ENCODE data around the gene HOXC5.

GRCh38 chr12:54004063-54004840 is 28.6 kb upstream of the HOXC5 start:
- TF ChIP-seq, protein P1, sequence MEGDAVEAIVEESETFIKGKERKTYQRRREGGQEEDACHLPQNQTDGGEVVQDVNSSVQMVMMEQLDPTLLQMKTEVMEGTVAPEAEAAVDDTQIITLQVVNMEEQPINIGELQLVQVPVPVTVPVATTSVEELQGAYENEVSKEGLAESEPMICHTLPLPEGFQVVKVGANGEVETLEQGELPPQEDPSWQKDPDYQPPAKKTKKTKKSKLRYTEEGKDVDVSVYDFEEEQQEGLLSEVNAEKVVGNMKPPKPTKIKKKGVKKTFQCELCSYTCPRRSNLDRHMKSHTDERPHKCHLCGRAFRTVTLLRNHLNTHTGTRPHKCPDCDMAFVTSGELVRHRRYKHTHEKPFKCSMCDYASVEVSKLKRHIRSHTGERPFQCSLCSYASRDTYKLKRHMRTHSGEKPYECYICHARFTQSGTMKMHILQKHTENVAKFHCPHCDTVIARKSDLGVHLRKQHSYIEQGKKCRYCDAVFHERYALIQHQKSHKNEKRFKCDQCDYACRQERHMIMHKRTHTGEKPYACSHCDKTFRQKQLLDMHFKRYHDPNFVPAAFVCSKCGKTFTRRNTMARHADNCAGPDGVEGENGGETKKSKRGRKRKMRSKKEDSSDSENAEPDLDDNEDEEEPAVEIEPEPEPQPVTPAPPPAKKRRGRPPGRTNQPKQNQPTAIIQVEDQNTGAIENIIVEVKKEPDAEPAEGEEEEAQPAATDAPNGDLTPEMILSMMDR (conservative IDR thresholded peaks at IDR 0.05), result peak; percentile 32; the same call in 1 of the 2 replicates
- no peak for TF ChIP-seq EZH2 (IDR thresholded peaks at IDR 0.05; ENCODE audit: low read depth)
